ENCODE results near the gene CLUH. TPM values are rescaled to one million over a fixed set of nuclear protein-coding genes. Genes with fewer than 3 reads are reported as not detected.

Gene CLUH
- total RNA-seq, 1 experiment from 2014 or later = 175 TPM

- no peak for TF ChIP-seq ELF1 (IDR thresholded peaks at IDR 0.05; ENCODE audit: borderline replicate concordance, low read depth)
- no peak for TF ChIP-seq FOSL1 (IDR thresholded peaks at IDR 0.05; ENCODE audit: low read depth)
- TF ChIP-seq, protein P1, sequence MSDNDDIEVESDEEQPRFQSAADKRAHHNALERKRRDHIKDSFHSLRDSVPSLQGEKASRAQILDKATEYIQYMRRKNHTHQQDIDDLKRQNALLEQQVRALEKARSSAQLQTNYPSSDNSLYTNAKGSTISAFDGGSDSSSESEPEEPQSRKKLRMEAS (IDR thresholded peaks at IDR 0.05) = peak; percentile 97
- peak; percentile 81 for TF ChIP-seq POLR2AphosphoS5 (IDR thresholded peaks at IDR 0.05; ENCODE audit: low read depth, low read length)
- peak; percentile 89; the same call in 1 of the 2 replicates for TF ChIP-seq SIN3A (IDR thresholded peaks at IDR 0.05; ENCODE audit: low read depth)
- TF ChIP-seq CEBPB (IDR thresholded peaks at IDR 0.05; ENCODE audit: low read depth) = no peak
- peak; percentile 42 for TF ChIP-seq POLR2A (IDR thresholded peaks at IDR 0.05; ENCODE audit: borderline replicate concordance, extremely low read depth, insufficient read depth, insufficient read length)
- TF ChIP-seq YY1 (IDR thresholded peaks at IDR 0.05; ENCODE audit: extremely low read depth, insufficient replicate concordance, low read depth, low read length) = peak; percentile 72
- no peak for TF ChIP-seq EZH2 (IDR thresholded peaks at IDR 0.05)
- TF ChIP-seq CBX3 (IDR thresholded peaks at IDR 0.05; ENCODE audit: low read depth) = no peak
- no peak for TF ChIP-seq SRF (IDR thresholded peaks at IDR 0.05; ENCODE audit: low read depth)
- TF ChIP-seq ZFX (IDR thresholded peaks at IDR 0.05) = no peak; the same call in 1 of the 2 replicates
- no peak for TF ChIP-seq RAD21 (IDR thresholded peaks at IDR 0.05; ENCODE audit: low read depth)
Observed at GRCh38 chr17:2711608-2712299, at the start of gene CLUH (continued).

GRCh38 chr17:2758870-2759269, 47.3 kb upstream of the CLUH start:
- no peak overlapping the region for H3K4me3 ChIP-seq (replicated peaks in 1 of 2; ENCODE audit: low read depth in 1 of 2, low read length in 2 of 2)
- no peak for DNase-seq (ENCODE audit: low read depth, low spot score)
- no peaks in the 10 kb centered on the region for H3K79me2 ChIP-seq (ENCODE audit: insufficient read depth, low read length)
- intact Hi-C loops (cut with micrococcal nuclease) = no loop called here
- no peaks in the 10 kb centered on the region for H4K20me1 ChIP-seq (ENCODE audit: insufficient read depth)
- no peaks in the 10 kb centered on the region for H3K27me3 ChIP-seq (ENCODE audit: insufficient read depth, low read length)
- H3K9me3 ChIP-seq (ENCODE audit: control insufficient read depth in 1 of 2, insufficient read depth in 1 of 2, low read depth in 1 of 2, low read length in 2 of 2) = no peaks in the 10 kb centered on the region
- BruUV-seq (replicated peaks) = no TSS peak
- no peak overlapping the region for H3K27ac ChIP-seq (ENCODE audit: low read depth, low read length)
- H3K4me1 ChIP-seq (ENCODE audit: control insufficient read depth in 1 of 2, insufficient read depth in 2 of 2, low read length in 2 of 2) = peaks cover 4 to 15% of the 10 kb centered on the region in 2 experiments
- no peak overlapping the region for H2AFZ ChIP-seq (ENCODE audit: low read depth, low read length, poor library complexity, severe bottlenecking)
- H3K9ac ChIP-seq (ENCODE audit: low read length) = no peak overlapping the region
- CTCF ChIA-PET = no interaction called here
- TF ChIP-seq EZH2phosphoT487 (IDR thresholded peaks at IDR 0.05; ENCODE audit: borderline replicate concordance) (no peak), POLR2A (IDR thresholded peaks at IDR 0.05; ENCODE audit: borderline replicate concordance, extremely low read depth, insufficient read depth, insufficient read length) (no peak), POLR2AphosphoS5 (IDR thresholded peaks at IDR 0.05; ENCODE audit: low read depth, low read length) (no peak), RAD21 (IDR thresholded peaks at IDR 0.05; ENCODE audit: low read depth) (no peak), JUND (IDR thresholded peaks at IDR 0.05) (no peak), SRF (IDR thresholded peaks at IDR 0.05; ENCODE audit: low read depth) (no peak), TCF7L2 (IDR thresholded peaks at IDR 0.05; ENCODE audit: borderline replicate concordance, extremely low read depth, insufficient read depth, insufficient read length) (no peak), SIN3A (IDR thresholded peaks at IDR 0.05; ENCODE audit: low read depth) (no peak), ZNF274 (IDR thresholded peaks at IDR 0.05; ENCODE audit: low read depth, low read length) (no peak), ZFX (IDR thresholded peaks at IDR 0.05) (no peak), YY1 (IDR thresholded peaks at IDR 0.05; ENCODE audit: extremely low read depth, insufficient replicate concordance, low read depth, low read length) (no peak), CBX3 (IDR thresholded peaks at IDR 0.05; ENCODE audit: low read depth) (no peak), EZH2 (IDR thresholded peaks at IDR 0.05) (no peak), CEBPB (IDR thresholded peaks at IDR 0.05; ENCODE audit: low read depth) (no peak)
- TF ChIP-seq, protein P2, sequence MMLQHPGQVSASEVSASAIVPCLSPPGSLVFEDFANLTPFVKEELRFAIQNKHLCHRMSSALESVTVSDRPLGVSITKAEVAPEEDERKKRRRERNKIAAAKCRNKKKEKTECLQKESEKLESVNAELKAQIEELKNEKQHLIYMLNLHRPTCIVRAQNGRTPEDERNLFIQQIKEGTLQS (IDR thresholded peaks at IDR 0.05) = no peak
- TF ChIP-seq, protein P3, sequence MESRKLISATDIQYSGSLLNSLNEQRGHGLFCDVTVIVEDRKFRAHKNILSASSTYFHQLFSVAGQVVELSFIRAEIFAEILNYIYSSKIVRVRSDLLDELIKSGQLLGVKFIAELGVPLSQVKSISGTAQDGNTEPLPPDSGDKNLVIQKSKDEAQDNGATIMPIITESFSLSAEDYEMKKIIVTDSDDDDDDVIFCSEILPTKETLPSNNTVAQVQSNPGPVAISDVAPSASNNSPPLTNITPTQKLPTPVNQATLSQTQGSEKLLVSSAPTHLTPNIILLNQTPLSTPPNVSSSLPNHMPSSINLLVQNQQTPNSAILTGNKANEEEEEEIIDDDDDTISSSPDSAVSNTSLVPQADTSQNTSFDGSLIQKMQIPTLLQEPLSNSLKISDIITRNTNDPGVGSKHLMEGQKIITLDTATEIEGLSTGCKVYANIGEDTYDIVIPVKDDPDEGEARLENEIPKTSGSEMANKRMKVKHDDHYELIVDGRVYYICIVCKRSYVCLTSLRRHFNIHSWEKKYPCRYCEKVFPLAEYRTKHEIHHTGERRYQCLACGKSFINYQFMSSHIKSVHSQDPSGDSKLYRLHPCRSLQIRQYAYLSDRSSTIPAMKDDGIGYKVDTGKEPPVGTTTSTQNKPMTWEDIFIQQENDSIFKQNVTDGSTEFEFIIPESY (IDR thresholded peaks at IDR 0.05; ENCODE audit: extremely low read depth, insufficient replicate concordance, low read length) = no peak
- TF ChIP-seq, protein P4, sequence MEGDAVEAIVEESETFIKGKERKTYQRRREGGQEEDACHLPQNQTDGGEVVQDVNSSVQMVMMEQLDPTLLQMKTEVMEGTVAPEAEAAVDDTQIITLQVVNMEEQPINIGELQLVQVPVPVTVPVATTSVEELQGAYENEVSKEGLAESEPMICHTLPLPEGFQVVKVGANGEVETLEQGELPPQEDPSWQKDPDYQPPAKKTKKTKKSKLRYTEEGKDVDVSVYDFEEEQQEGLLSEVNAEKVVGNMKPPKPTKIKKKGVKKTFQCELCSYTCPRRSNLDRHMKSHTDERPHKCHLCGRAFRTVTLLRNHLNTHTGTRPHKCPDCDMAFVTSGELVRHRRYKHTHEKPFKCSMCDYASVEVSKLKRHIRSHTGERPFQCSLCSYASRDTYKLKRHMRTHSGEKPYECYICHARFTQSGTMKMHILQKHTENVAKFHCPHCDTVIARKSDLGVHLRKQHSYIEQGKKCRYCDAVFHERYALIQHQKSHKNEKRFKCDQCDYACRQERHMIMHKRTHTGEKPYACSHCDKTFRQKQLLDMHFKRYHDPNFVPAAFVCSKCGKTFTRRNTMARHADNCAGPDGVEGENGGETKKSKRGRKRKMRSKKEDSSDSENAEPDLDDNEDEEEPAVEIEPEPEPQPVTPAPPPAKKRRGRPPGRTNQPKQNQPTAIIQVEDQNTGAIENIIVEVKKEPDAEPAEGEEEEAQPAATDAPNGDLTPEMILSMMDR (IDR thresholded peaks at IDR 0.05 in 2 of 3, conservative IDR thresholded peaks at IDR 0.05 in 1 of 3; ENCODE audit: borderline replicate concordance in 1 of 3, insufficient read depth in 1 of 3, low read depth in 2 of 3, low read length in 2 of 3) = no peak
- TF ChIP-seq, protein P1 (IDR thresholded peaks at IDR 0.05) = no peak
- ATAC-seq = no peak
- no peaks in the 10 kb centered on the region for H3K36me3 ChIP-seq (ENCODE audit: control insufficient read depth in 1 of 2, insufficient read depth in 2 of 2, low read length in 2 of 2)
- POLR2A ChIA-PET = no interaction called here
- no peaks in the 10 kb centered on the region for H3K9me2 ChIP-seq (ENCODE audit: insufficient read depth)
- RAD21 ChIA-PET (ENCODE audit: low non-redundant PET in 1 of 2, low total read pairs in 2 of 2, uncharacterized antibody in 2 of 2, unreplicated experiment in 2 of 2) = no interaction called here
- no peak overlapping the region for H3K4me2 ChIP-seq (ENCODE audit: low read length)

Measured in HCT116 (cell line).